HG03103 (cell line): Measurements from ENCODE around the gene SOAT1.
"Not testable (repeated sequence)": the region's sequence is repeated elsewhere in the genome, so short reads cannot be mapped to it uniquely, and the experiment has no call there.

Experiments
- ATAC-seq: cut with Tn5 transposase; IDR thresholded peaks from one replicate; pipeline ENCODE4 v1.9.1; 2021; ENCODE audit warnings: low read depth; ENCODE audit not compliant: unreplicated experiment

SOAT1 gene

GRCh38 chr1:179342740-179343404 lies 49.3 kb downstream of the SOAT1 start:
- no peak for ATAC-seq

DNA sequence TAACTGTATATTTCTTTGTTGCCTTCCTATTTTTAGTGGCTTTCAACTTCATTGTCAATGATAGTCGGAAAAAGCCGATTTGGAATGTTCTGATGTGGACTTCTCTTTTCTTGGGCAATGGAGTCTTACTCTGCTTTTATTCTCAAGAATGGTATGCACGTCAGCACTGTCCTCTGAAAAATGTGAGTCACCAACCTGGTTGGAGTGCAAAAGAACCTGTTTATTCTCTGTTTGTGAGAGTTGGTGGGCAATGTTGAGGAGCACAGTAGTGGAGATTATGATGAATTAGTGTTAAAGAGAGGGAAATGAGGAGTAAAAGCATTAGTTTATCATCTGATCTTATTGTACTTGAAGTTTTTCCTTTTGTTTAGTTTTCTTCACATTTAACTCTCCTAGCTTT lies 57.7 kb downstream of the SOAT1 start:
- no peak for ATAC-seq

GRCh38 chr1:179352236-179352635 lies 58.6 kb downstream of the SOAT1 start:
- no peak for ATAC-seq

DNA sequence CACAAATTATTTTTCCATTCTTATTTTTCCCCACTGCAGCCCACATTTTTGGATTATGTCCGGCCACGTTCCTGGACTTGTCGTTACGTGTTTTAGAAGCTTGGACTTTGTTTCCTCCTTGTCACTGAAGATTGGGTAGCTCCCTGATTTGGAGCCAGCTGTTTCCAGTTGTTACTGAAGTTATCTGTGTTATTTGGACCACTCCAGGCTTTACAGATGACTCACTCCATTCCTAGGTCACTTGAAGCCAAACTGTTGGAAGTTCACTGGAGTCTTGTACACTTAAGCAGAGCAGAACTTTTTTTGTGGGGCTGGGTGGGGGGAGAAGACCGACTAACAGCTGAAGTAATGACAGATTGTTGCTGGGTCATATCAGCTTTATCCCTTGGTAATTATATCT lies 59.9 kb downstream of the SOAT1 start:
- ATAC-seq = no peak

DNA sequence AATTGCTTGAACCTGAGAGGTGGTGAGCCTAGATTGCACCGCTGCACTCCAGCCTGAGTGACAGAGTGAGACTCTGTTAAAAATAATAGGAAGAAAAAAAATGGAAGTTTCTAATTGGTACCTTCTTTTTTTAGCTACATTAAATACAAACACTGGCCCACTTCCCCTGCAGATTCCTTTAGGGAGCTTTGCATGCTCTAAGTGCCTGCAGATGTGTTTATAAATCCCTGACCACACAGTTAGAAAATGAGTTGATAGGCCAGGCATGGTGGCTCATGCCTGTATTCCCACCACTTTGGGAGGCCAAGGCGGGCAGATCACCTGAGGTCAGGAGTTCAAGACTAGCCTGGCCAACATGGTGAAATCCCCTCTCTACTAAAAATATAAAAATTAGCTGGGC lies 68.0 kb downstream of the SOAT1 start:
- not testable (repeated sequence) for ATAC-seq

DNA sequence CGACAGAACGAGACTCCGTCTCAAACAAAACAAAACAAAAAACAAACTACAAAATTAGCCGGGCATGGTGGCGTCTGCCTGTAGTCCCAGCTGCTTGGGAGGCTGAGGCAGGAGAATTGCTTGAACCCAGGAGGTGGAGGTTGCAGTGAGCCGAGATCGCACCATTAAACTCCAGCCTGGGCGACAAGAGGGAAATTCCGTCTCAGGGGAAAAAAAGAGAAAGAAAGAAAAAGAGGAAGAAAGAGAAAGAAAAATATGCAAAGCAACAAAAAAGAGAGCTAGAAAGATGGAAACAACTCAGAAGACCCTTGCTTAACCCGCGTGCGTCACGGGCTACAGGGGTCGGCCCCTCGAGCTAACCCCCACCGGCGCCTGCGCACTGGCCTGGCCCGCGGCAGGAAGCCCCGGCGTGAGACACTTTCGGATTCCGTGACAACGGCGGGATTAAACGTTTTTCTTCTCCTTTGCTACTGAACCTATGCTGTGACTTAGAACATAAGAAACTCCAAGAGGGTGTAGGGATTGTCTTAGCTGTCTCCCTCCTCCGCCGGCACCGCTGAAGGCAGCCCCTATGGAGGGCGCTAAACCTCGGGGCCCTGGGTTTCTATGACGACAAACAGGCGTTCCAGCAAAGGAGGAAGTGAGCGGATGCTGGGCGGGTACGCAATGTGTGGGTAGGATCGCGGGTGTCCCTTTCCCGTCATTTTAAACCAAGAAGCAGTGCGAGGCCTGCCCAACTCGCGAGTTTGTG lies 71.9 kb downstream of the SOAT1 start, which contains the start of gene AXDND1:
AXDND1 (plus strand) TSS at position 630 of the 751 bp plus-strand sequence. CDS start 539 bp downstream, outside the sequence.
- peak; percentile 97 for ATAC-seq

DNA sequence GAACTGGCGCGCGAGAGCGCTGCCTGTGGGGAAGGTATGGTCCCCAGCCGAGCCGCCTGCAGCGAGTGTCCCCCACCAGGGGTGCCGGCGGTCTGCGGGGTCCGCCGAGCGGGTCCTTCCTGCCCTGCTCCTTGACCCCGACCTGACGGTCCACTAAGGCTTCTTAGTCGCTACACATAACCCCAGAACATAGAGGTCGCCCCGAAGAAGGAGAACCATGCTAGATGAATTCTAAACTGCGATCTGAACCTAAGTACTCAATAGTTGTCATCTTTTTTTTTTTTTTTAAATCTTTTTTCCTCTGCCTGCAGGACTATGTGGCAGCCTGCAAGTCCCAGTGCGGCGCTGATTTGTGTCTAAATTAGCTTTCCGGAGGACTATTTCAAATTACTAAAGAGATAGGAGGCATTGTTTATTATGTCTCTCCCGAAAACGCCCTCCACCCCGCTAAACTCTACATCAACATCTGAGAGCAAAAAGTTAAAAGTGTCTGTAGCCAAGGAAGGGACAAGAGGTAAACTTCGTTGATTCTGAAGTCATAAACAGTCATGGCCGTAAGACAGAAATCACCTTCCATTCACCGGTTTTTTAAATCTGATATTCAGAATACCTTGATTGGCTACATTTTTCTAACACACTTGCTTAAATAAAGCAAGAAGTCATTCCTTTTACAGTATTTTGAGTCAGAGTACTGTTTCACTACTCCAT lies 72.7 kb downstream of the SOAT1 start:
- ATAC-seq = no peak

GRCh38 chr1:179369751-179370341 lies 76.2 kb downstream of the SOAT1 start:
- no peak for ATAC-seq

- ATAC-seq = no peak
These were observed 78.6 kb downstream of the SOAT1 start for GRCh38 chr1:179372160-179372559.

GRCh38 chr1:179376223-179376622 lies 82.6 kb downstream of the SOAT1 start:
- no peak for ATAC-seq

- ATAC-seq = no peak
These were observed 86.7 kb downstream of the SOAT1 start for GRCh38 chr1:179380299-179380698.

GRCh38 chr1:179384027-179384426 lies 90.4 kb downstream of the SOAT1 start:
- no peak for ATAC-seq

DNA sequence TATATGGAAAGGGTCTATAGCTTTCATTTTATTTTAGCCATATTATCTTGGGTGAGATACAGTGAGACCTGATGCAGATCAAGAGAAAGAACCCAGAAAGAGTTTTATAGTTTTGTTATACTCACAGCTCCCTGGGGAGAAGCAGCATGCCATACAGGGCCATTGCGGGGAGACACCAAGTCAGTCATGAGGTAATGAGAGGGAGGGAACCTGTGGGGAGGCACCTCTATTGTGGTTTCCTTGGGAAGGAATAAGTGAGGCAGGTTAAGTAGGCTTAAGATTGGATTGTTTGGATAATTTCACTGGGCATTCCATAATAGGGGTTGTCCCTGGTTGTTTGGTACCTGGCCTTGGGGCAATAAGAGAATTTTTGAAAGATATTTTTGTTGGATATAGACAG lies 91.9 kb downstream of the SOAT1 start:
- ATAC-seq = no peak

GRCh38 chr1:179393721-179394120 lies 100.1 kb downstream of the SOAT1 start:
- ATAC-seq = no peak

GRCh38 chr1:179399399-179399798 lies 105.8 kb downstream of the SOAT1 start:
- not testable (repeated sequence) for ATAC-seq
